HEK293 (cell line): ENCODE measurements around the gene TRAF7.

Experiments
- CTCF ChIA-PET: fragments of 350-600 bp; formaldehyde crosslinking; extraction: SDS; loops from one replicate; lab custom pipeline; 2021; ENCODE audit warnings: antibody characterized with exemption; lab: Yijun Ruan, JAX
- POLR2A ChIA-PET: fragments of 300-600 bp; formaldehyde crosslinking; extraction: SDS; loops from one replicate; lab custom pipeline; 2020; ENCODE audit warnings: antibody characterized with exemption, inconsistent platforms; lab: Yijun Ruan, JAX
- H3K27ac ChIP-seq: fragments of 200-500 bp; sonication (Bioruptor generic); 2 replicates; pipeline ENCODE4 v1.5.1; 2014; ENCODE audit warnings: low read depth, low read length, control low read depth, inconsistent platforms; ENCODE audit errors: extremely low read depth
- H3K36me3 ChIP-seq, 2 experiments: fragments of 200-500 bp in 1 of 2; sonication (Bioruptor generic) in 1 of 2; 1 replicate in 1 of 2; 2 replicates in 1 of 2; pipeline ENCODE4 v1.5.1; 2014 to 2017; ENCODE audit warnings: inconsistent platforms in 2 of 2, low read length in 2 of 2; ENCODE audit not compliant: control insufficient read depth in 2 of 2, insufficient read depth in 1 of 2
- H3K4me1 ChIP-seq: fragments of 200-500 bp; sonication (Bioruptor generic); 2 replicates; pipeline ENCODE4 v1.5.1; 2014; ENCODE audit warnings: mild to moderate bottlenecking, low read length, inconsistent platforms; ENCODE audit not compliant: control insufficient read depth, insufficient read depth
- H3K4me3 ChIP-seq: 2 replicates; pipeline ENCODE4 v1.5.1; 2011; ENCODE audit warnings: low read depth, mild to moderate bottlenecking, control low read depth, low read length, moderate library complexity
- H3K9me3 ChIP-seq: fragments of 200-500 bp; sonication (Bioruptor generic); 2 replicates; pipeline ENCODE4 v1.5.1; 2014; ENCODE audit warnings: low read depth, low read length, inconsistent platforms; ENCODE audit not compliant: control insufficient read depth, insufficient read depth
- BCL11A ChIP-seq: fragments of 450-650 bp; formaldehyde crosslinking; IDR thresholded peaks from 2 replicates; pipeline ENCODE4 v1.5.1; 2016; ENCODE audit warnings: low read depth, missing biosample characterization, missing genetic modification characterization
- KLF1 ChIP-seq: fragments of 450-650 bp; formaldehyde crosslinking; IDR thresholded peaks from 2 replicates; pipeline ENCODE4 v1.5.1; 2016; ENCODE audit warnings: missing biosample characterization, missing genetic modification characterization
- PATZ1 ChIP-seq: fragments of 450-650 bp; formaldehyde crosslinking; IDR thresholded peaks from 2 replicates; pipeline ENCODE4 v1.5.1; 2016; ENCODE audit warnings: missing biosample characterization, missing genetic modification characterization
- SCRT1 ChIP-seq: fragments of 450-650 bp; formaldehyde crosslinking; IDR thresholded peaks from 2 replicates; pipeline ENCODE4 v1.5.1; 2016; ENCODE audit warnings: missing biosample characterization, missing genetic modification characterization, borderline replicate concordance
- TRIM28 ChIP-seq: IDR thresholded peaks from 2 replicates; pipeline ENCODE4 v1.6.1; 2011; ENCODE audit warnings: low read length, control low read depth, borderline replicate concordance
- TSHZ1 ChIP-seq: fragments of 450-650 bp; formaldehyde crosslinking; IDR thresholded peaks from 2 replicates; pipeline ENCODE4 v1.5.1; 2016; ENCODE audit warnings: missing biosample characterization, missing genetic modification characterization, borderline replicate concordance
- ZNF18 ChIP-seq: fragments of 450-650 bp; formaldehyde crosslinking; IDR thresholded peaks from 2 replicates; pipeline ENCODE4 v1.5.1; 2016; ENCODE audit warnings: missing biosample characterization, missing genetic modification characterization
- ZNF302 ChIP-seq: fragments of 450-650 bp; formaldehyde crosslinking; IDR thresholded peaks from 2 replicates; pipeline ENCODE4 v1.5.1; 2016; ENCODE audit warnings: missing biosample characterization, missing genetic modification characterization, low read depth
- ZNF311 ChIP-seq: fragments of 450-650 bp; formaldehyde crosslinking; IDR thresholded peaks from 2 replicates; pipeline ENCODE4 v1.5.1; 2017; ENCODE audit warnings: missing biosample characterization, missing genetic modification characterization, borderline replicate concordance
- ZNF366 ChIP-seq: fragments of 450-650 bp; formaldehyde crosslinking; conservative IDR thresholded peaks from 2 replicates; pipeline ENCODE4 v1.5.1; 2016; ENCODE audit warnings: missing biosample characterization, missing genetic modification characterization
- ZNF37A ChIP-seq: fragments of 450-650 bp; IDR thresholded peaks from 2 replicates; pipeline ENCODE4 v1.5.1; 2018; ENCODE audit warnings: missing biosample characterization, missing genetic modification characterization
- ZNF433 ChIP-seq: fragments of 450-650 bp; formaldehyde crosslinking; IDR thresholded peaks from 2 replicates; pipeline ENCODE4 v1.5.1; 2016; ENCODE audit warnings: missing biosample characterization, missing genetic modification characterization, low read depth
- ZNF600 ChIP-seq: fragments of 450-650 bp; formaldehyde crosslinking; IDR thresholded peaks from 2 replicates; pipeline ENCODE4 v1.5.1; 2016; ENCODE audit warnings: missing biosample characterization, missing genetic modification characterization
- ZNF701 ChIP-seq: fragments of 450-650 bp; formaldehyde crosslinking; IDR thresholded peaks from 2 replicates; pipeline ENCODE4 v1.5.1; 2016; ENCODE audit warnings: missing biosample characterization, missing genetic modification characterization
- ZNF843 ChIP-seq: fragments of 450-650 bp; formaldehyde crosslinking; IDR thresholded peaks from 2 replicates; pipeline ENCODE4 v1.5.1; 2016; ENCODE audit warnings: missing biosample characterization, missing genetic modification characterization
- ZSCAN5A ChIP-seq: fragments of 450-650 bp; formaldehyde crosslinking; IDR thresholded peaks from 2 replicates; pipeline ENCODE4 v1.5.1; 2016; ENCODE audit warnings: missing biosample characterization, missing genetic modification characterization
- TF ChIP-seq, protein P1 (sequence below): fragments of 450-650 bp; formaldehyde crosslinking; IDR thresholded peaks from 2 replicates; pipeline ENCODE4 v1.5.0; 2017; ENCODE audit warnings: missing biosample characterization, missing genetic modification characterization, borderline replicate concordance
- TF ChIP-seq, protein P2 (sequence below): fragments of 450-650 bp; formaldehyde crosslinking; IDR thresholded peaks from 2 replicates; pipeline ENCODE4 v1.5.1; 2016; ENCODE audit warnings: missing biosample characterization, missing genetic modification characterization
- TF ChIP-seq, protein P3 (sequence below): fragments of 450-650 bp; formaldehyde crosslinking; IDR thresholded peaks from 2 replicates; pipeline ENCODE4 v1.5.1; 2016; ENCODE audit warnings: missing biosample characterization, missing genetic modification characterization

TRAF7 gene

DNA sequence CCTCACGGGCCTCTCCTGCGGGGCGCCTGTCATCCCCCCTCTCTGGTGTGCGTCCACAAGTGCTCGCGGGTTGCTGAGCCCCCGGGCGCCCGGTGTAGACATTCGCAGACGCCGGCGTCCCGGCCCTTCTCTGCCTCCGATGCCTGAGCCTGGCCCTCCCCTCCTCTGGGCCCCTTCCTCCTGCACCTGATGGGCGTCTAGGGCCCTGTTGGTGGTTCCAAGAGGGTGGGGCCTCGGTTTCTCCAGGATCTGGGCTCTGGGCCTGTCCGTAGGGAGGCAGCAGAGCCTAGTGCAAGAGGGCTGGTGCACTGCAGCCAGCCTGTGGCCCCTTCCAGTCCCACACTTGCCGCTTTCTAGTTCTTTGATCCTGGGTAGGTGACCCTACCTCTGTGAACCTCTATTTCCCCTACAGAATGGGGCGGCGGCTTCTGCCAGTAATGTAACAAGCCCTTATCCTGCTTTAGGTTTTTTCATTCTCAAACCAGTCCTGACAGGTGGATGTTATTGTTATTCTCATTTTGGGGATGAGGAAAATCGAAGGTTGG is 68.4 kb downstream of the TRAF7 start (continued):
- TF ChIP-seq SCRT1 (tag by site-specific recombination) (peak; percentile 65; the same call in 1 of the 2 replicates), ZNF843 (no peak), ZNF37A (tag by site-specific recombination) (no peak), ZNF701 (tag by site-specific recombination) (no peak), ZNF433 (tag by site-specific recombination) (no peak), BCL11A (no peak)
- TF ChIP-seq, protein P1, sequence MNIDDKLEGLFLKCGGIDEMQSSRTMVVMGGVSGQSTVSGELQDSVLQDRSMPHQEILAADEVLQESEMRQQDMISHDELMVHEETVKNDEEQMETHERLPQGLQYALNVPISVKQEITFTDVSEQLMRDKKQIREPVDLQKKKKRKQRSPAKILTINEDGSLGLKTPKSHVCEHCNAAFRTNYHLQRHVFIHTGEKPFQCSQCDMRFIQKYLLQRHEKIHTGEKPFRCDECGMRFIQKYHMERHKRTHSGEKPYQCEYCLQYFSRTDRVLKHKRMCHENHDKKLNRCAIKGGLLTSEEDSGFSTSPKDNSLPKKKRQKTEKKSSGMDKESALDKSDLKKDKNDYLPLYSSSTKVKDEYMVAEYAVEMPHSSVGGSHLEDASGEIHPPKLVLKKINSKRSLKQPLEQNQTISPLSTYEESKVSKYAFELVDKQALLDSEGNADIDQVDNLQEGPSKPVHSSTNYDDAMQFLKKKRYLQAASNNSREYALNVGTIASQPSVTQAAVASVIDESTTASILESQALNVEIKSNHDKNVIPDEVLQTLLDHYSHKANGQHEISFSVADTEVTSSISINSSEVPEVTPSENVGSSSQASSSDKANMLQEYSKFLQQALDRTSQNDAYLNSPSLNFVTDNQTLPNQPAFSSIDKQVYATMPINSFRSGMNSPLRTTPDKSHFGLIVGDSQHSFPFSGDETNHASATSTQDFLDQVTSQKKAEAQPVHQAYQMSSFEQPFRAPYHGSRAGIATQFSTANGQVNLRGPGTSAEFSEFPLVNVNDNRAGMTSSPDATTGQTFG (tag by site-specific recombination), result no peak

- peak overlapping the region; percentile 22; the same call in 1 of the 2 replicates for H3K27ac ChIP-seq
- H3K9me3 ChIP-seq, result no peaks in the 10 kb centered on the region
- ChIA-PET CTCF (interaction anchor here (0.6 to 0.7 kb wide), 3 partner anchors 29 to 128 kb away, joined by 3 to 5 read pairs (median 4); no protein-coding TSS in a partner anchor), POLR2A (interaction anchor here (0.9 to 3.9 kb wide), 7 partner anchors 10 to 71 kb away, joined by 3 to 17 read pairs (median 5); partner anchors contain the start of genes DNASE1L2, ECI1, MLST8 and PGP)
- H3K4me1 ChIP-seq, result 0 out of 2 replicates have a peak, but pooled peaks cover 2% of the 10 kb centered on the region
- no peak overlapping the region for H3K4me3 ChIP-seq
- peaks cover 0 to 48% of the 10 kb centered on the region in 2 experiments; a peak in 2 of 3 replicates for H3K36me3 ChIP-seq
- TF ChIP-seq ZNF18 (tag by site-specific recombination), result no peak
- TF ChIP-seq, protein P2, sequence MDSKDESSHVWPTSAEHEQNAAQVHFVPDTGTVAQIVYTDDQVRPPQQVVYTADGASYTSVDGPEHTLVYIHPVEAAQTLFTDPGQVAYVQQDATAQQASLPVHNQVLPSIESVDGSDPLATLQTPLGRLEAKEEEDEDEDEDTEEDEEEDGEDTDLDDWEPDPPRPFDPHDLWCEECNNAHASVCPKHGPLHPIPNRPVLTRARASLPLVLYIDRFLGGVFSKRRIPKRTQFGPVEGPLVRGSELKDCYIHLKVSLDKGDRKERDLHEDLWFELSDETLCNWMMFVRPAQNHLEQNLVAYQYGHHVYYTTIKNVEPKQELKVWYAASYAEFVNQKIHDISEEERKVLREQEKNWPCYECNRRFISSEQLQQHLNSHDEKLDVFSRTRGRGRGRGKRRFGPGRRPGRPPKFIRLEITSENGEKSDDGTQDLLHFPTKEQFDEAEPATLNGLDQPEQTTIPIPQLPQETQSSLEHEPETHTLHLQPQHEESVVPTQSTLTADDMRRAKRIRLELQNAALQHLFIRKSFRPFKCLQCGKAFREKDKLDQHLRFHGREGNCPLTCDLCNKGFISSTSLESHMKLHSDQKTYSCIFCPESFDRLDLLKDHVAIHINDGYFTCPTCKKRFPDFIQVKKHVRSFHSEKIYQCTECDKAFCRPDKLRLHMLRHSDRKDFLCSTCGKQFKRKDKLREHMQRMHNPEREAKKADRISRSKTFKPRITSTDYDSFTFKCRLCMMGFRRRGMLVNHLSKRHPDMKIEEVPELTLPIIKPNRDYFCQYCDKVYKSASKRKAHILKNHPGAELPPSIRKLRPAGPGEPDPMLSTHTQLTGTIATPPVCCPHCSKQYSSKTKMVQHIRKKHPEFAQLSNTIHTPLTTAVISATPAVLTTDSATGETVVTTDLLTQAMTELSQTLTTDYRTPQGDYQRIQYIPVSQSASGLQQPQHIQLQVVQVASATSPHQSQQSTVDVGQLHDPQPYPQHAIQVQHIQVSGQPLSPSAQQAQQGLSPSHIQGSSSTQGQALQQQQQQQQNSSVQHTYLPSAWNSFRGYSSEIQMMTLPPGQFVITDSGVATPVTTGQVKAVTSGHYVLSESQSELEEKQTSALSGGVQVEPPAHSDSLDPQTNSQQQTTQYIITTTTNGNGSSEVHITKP (tag by site-specific recombination), result peak; percentile 63
- TF ChIP-seq TSHZ1, result no peak
- TF ChIP-seq ZNF366 (tag by site-specific recombination), result no peak
- TF ChIP-seq, protein P3, sequence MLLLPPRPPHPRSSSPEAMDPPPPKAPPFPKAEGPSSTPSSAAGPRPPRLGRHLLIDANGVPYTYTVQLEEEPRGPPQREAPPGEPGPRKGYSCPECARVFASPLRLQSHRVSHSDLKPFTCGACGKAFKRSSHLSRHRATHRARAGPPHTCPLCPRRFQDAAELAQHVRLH (tag by site-specific recombination), result no peak
- no peak for TF ChIP-seq TRIM28
- TF ChIP-seq KLF1 (tag by site-specific recombination), result peak; percentile 50; the same call in 1 of the 2 replicates
- TF ChIP-seq ZSCAN5A (tag by site-specific recombination), result no peak
- no peak for TF ChIP-seq ZNF600
- no peak for TF ChIP-seq ZNF302 (tag by site-specific recombination)
- TF ChIP-seq PATZ1, result 0 out of 2 replicates have a peak, but pooled peaks have one; percentile 24
- no peak for TF ChIP-seq ZNF311
Measured at GRCh38 chr16:2226245-2226793, 70.7 kb downstream of the TRAF7 start.
